SU-DHL-6 (cell line): ENCODE measurements around the gene GUCY1A2.

Experiments
- H2AFZ ChIP-seq: fragments of 200-600 bp; sonication (generic); 2 replicates; pipeline ENCODE4 v1.6.1; 2014; ENCODE audit warnings: low read depth, mild to moderate bottlenecking, moderate library complexity, mixed read lengths, antibody characterized with exemption, low read length; ENCODE audit not compliant: severe bottlenecking
- H3F3A ChIP-seq: fragments of 200-600 bp; shearing (Covaris generic); 2 replicates; pipeline ENCODE4 v1.6.0; 2016; ENCODE audit warnings: antibody characterized with exemption, mild to moderate bottlenecking; ENCODE audit not compliant: insufficient read depth
- H3K27ac ChIP-seq: fragments of 200-600 bp; sonication (generic); 2 replicates; pipeline ENCODE4 v1.5.1; 2016; ENCODE audit warnings: low read depth, mild to moderate bottlenecking, low read length, moderate library complexity, mixed read lengths
- H3K27me3 ChIP-seq: fragments of 200-600 bp; sonication (generic), shearing (Covaris generic); 2 replicates; pipeline ENCODE4 v1.6.0; 2014; ENCODE audit warnings: mild to moderate bottlenecking, low read length
- H3K36me3 ChIP-seq: fragments of 200-600 bp; sonication (generic); 2 replicates; pipeline ENCODE4 v1.6.1; 2014; ENCODE audit warnings: mild to moderate bottlenecking, low read length, mixed read lengths
- H3K4me2 ChIP-seq: fragments of 300-600, 200-600 bp; shearing (Covaris generic), sonication (generic); 2 replicates; pipeline ENCODE4 v1.6.0; 2014; ENCODE audit warnings: low read length, low read depth, mild to moderate bottlenecking; ENCODE audit not compliant: poor library complexity, severe bottlenecking
- H3K4me3 ChIP-seq: fragments of 200-600 bp; sonication (generic); 2 replicates; pipeline ENCODE4 v1.5.1; 2014; ENCODE audit warnings: antibody characterized with exemption, low read length, mild to moderate bottlenecking, mixed read lengths; ENCODE audit not compliant: insufficient read depth, poor library complexity, severe bottlenecking
- H3K79me2 ChIP-seq: fragments of 200-600 bp; sonication (generic); 2 replicates; pipeline ENCODE4 v1.6.1; 2014; ENCODE audit warnings: mild to moderate bottlenecking, low read length, moderate library complexity; ENCODE audit not compliant: insufficient read depth
- H3K9ac ChIP-seq: fragments of 200-600 bp; sonication (generic); 2 replicates; pipeline ENCODE4 v1.7.0; 2014; ENCODE audit warnings: mild to moderate bottlenecking, low read length
- H3K9me2 ChIP-seq: fragments of 200-600 bp; sonication (generic); replicated peaks from 2 replicates; pipeline ENCODE4 v1.6.1; 2014; ENCODE audit warnings: low read length; ENCODE audit not compliant: insufficient read depth
- H3K9me3 ChIP-seq: fragments of 200-600 bp; sonication (generic); 2 replicates; pipeline ENCODE4 v1.6.1; 2014; ENCODE audit warnings: low read length, mixed read lengths; ENCODE audit not compliant: insufficient read depth
- H4K20me1 ChIP-seq: fragments of 200-600 bp; sonication (generic); 2 replicates; pipeline ENCODE4 v1.6.1; 2014; ENCODE audit warnings: low read depth, mild to moderate bottlenecking, antibody characterized with exemption, low read length, moderate library complexity, mixed read lengths
- CTCF ChIP-seq: fragments of 200-600 bp; sonication (generic); IDR thresholded peaks from one replicate; pipeline ENCODE4 v1.5.1; 2017; ENCODE audit warnings: antibody characterized with exemption, mild to moderate bottlenecking, low read length, moderate library complexity; ENCODE audit not compliant: insufficient read depth, poor library complexity, severe bottlenecking
- EZH2phosphoT487 ChIP-seq: fragments of 200-600 bp; sonication (generic), shearing (Covaris generic); conservative IDR thresholded peaks from 2 replicates; pipeline ENCODE4 v1.6.1; 2018; ENCODE audit warnings: mild to moderate bottlenecking, antibody characterized with exemption, low read length, moderate library complexity, mixed read lengths

Gene GUCY1A2

GRCh38 chr11:107009190-107009589 lies 9.1 kb downstream of the GUCY1A2 start:
- Histone ChIP-seq H3K9me3 (no peaks in the 10 kb centered on the region), H3K9me2 (no peaks in the 10 kb centered on the region), H2AFZ (no peak overlapping the region), H3K4me3 (no peak overlapping the region), H3K36me3 (no peaks in the 10 kb centered on the region), H3F3A (no peaks in the 10 kb centered on the region), H3K4me2 (no peak overlapping the region), H3K79me2 (no peaks in the 10 kb centered on the region), H3K27ac (no peak overlapping the region), H3K27me3 (no peaks in the 10 kb centered on the region), H3K9ac (no peak overlapping the region), H4K20me1 (no peaks in the 10 kb centered on the region)
- TF ChIP-seq EZH2phosphoT487 = no peak
- TF ChIP-seq CTCF = no peak

GRCh38 chr11:107006076-107006833 lies 12.0 kb downstream of the GUCY1A2 start:
- H3K9me3 ChIP-seq = no peaks in the 10 kb centered on the region
- no peak overlapping the region for H3K9ac ChIP-seq
- no peaks in the 10 kb centered on the region for H3K27me3 ChIP-seq
- no peaks in the 10 kb centered on the region for H4K20me1 ChIP-seq
- no peaks in the 10 kb centered on the region for H3K79me2 ChIP-seq
- no peak overlapping the region for H2AFZ ChIP-seq
- H3K4me3 ChIP-seq = no peak overlapping the region
- H3K9me2 ChIP-seq = no peaks in the 10 kb centered on the region
- no peak overlapping the region for H3K27ac ChIP-seq
- no peak for TF ChIP-seq CTCF
- no peak for TF ChIP-seq EZH2phosphoT487
- no peaks in the 10 kb centered on the region for H3K36me3 ChIP-seq
- H3K4me2 ChIP-seq = no peak overlapping the region
- no peaks in the 10 kb centered on the region for H3F3A ChIP-seq

- no peak overlapping the region for H2AFZ ChIP-seq
- no peaks in the 10 kb centered on the region for H3F3A ChIP-seq
- H3K4me3 ChIP-seq = no peak overlapping the region
- H3K9me3 ChIP-seq = no peaks in the 10 kb centered on the region
- H3K36me3 ChIP-seq = no peaks in the 10 kb centered on the region
- TF ChIP-seq EZH2phosphoT487 (no peak), CTCF (no peak)
- no peak overlapping the region for H3K27ac ChIP-seq
- no peaks in the 10 kb centered on the region for H4K20me1 ChIP-seq
- H3K9ac ChIP-seq = no peak overlapping the region
- H3K4me2 ChIP-seq = no peak overlapping the region
- no peaks in the 10 kb centered on the region for H3K9me2 ChIP-seq
- no peaks in the 10 kb centered on the region for H3K79me2 ChIP-seq
- no peaks in the 10 kb centered on the region for H3K27me3 ChIP-seq
These were observed 19.1 kb downstream of the GUCY1A2 start for GRCh38 chr11:106999196-106999595.
